Prostate gland (tissue), 2 donors: ENCODE data around the gene MS4A5. TPM values are rescaled to one million over a fixed set of nuclear protein-coding genes. Genes with fewer than 3 reads are reported as not detected.

Experiments
- DNase-seq: peaks from one replicate; pipeline ENCODE4 v3.0.0-alpha.2; 2019; ENCODE audit warnings: low spot score
- H3K27ac ChIP-seq, 2 donors: fragments of 200-600 bp; sonication (generic); 2 replicates each; pipeline ENCODE4 v1.5.1; 2017 to 2019
- H3K27me3 ChIP-seq: fragments of 200-600 bp; sonication (generic); replicated peaks from 2 replicates; pipeline ENCODE4 v1.5.1; 2019; ENCODE audit not compliant: insufficient read depth
- H3K36me3 ChIP-seq, 2 donors: fragments of 200-600 bp; sonication (generic); 1 replicate in 1 of 2; 2 replicates in 1 of 2; pipeline versions ENCODE4 v1.5.1 to v1.8.1; 2017 to 2019
- H3K4me1 ChIP-seq: fragments of 200-600 bp; sonication (generic); replicated peaks from 2 replicates; pipeline ENCODE4 v1.5.1; 2019
- H3K4me3 ChIP-seq, 2 donors: fragments of 200-600 bp; sonication (generic); 2 replicates each; pipeline ENCODE4 v1.5.1; 2017 to 2019
- H3K9me3 ChIP-seq: fragments of 200-600 bp; sonication (generic); 2 replicates; pipeline ENCODE4 v1.5.1; 2017
- CTCF ChIP-seq, 4 experiments: fragments of 200-600 bp in 2 of 4; fragments of 450-650 bp in 2 of 4; sonication (generic) in 2 of 4; IDR thresholded peaks; 1 replicate in 3 of 4; 2 replicates in 1 of 4; pipeline ENCODE4 v1.5.1; 2016 to 2019; ENCODE audit warnings: antibody characterized with exemption in 4 of 4, mild to moderate bottlenecking in 2 of 4, moderate library complexity in 2 of 4
- POLR2A ChIP-seq: fragments of 450-650 bp; IDR thresholded peaks from one replicate; pipeline ENCODE4 v1.6.1; 2016; ENCODE audit warnings: antibody characterized with exemption, mild to moderate bottlenecking
- POLR2AphosphoS5 ChIP-seq: sonication (generic); formaldehyde crosslinking; IDR thresholded peaks from one replicate; pipeline ENCODE4 v1.6.1; 2017; ENCODE audit warnings: antibody characterized with exemption
- WGBS: methylation state at CpG from one replicate; pipeline ENCODE4 v1.1.5; 2018; 5-methylcytosine and 5-hydroxymethylcytosine counted together
- intact Hi-C: fragments of 100-400 bp; cut with DNase I; formaldehyde crosslinking; loops from one replicate; pipeline ENCODE4 v1.14.2; 2022
- total RNA-seq, 2 donors: library from RNA; depleted of rRNA; stranded (reverse); fragments of >200 nt; gene quantifications; one replicate each; pipeline ENCODE4 v1.1.0, GENCODE V29; 2016

Gene MS4A5
- total RNA-seq, 2 donors from 2014 or later = 9.1 TPM; not detected in 1

DNA sequence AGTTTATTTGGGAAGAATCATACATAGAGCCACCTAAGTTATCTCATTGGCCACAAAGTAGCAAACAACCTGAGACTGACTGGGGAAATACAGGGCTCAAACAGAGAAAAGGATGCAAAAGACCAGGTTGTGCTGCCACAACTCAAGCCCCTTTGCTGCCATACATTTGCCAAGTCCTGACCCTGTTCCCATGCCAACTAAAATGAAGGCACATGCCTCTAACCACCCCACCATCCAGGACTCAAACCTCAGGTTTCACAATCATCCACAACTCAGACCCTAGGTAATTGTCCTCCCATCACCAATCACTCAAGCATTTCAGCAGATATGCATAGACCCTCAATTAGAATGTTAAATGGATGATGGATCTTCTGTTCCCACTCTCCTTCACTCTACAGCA, 24.8 kb downstream of the MS4A5 start:
- no peak for DNase-seq
- H3K27ac ChIP-seq = no peak overlapping the region
- H3K36me3 ChIP-seq = no peaks in the 10 kb centered on the region
- H3K4me1 ChIP-seq = no peaks in the 10 kb centered on the region
- TF ChIP-seq POLR2A (no peak), POLR2AphosphoS5 (no peak), CTCF (IDR thresholded peaks at IDR 0.05) (no peak)
- H3K4me3 ChIP-seq = no peak overlapping the region
- intact Hi-C loops = no loop called here
- H3K9me3 ChIP-seq = no peaks in the 10 kb centered on the region
- H3K27me3 ChIP-seq = no peaks in the 10 kb centered on the region

DNA sequence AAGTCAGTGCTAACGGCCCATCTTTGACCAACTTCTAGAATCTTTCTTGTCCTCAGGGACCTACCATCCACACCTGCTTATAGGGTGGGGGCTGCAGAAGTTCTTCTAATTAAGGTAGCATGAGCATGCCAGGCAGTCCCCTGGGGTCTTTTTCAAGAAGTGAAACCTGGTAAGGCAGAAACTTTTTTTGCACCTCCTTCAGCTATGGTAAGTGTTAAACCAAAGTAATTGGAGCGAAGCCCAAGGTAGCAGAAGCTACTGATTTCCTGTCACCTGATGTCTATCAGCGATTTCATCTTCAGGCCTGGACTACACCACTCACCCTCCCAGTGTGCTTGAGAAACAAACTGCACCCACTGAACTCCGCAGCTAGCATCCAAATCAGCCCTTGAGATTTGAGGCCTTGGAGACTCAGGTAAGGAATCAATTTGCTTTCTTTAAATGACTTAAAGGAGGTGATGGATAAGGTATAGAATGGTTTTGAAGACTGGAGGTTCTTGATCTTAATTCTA, 26.2 kb downstream of the MS4A5 start, which contains the start of gene MS4A1:
TSS of gene MS4A1 (plus strand) at position 317 of the 512 bp plus-strand sequence. CDS start 6,528 bp downstream, outside the sequence.
- H3K36me3 ChIP-seq = no peaks in the 10 kb centered on the region
- no peak within 1 kb of the TSS for H3K27ac ChIP-seq
- H3K4me1 ChIP-seq = no peaks in the 10 kb centered on the region
- H3K4me3 ChIP-seq = no peak within 1 kb of the TSS
- WGBS = 77% methylated on average over 4 of the region's 4 CpGs
- intact Hi-C loops = no loop called here
- no peak for DNase-seq
- no peaks in the 10 kb centered on the region for H3K27me3 ChIP-seq
- TF ChIP-seq POLR2A (no peak), POLR2AphosphoS5 (no peak), CTCF (IDR thresholded peaks at IDR 0.05) (no peak)
- no peaks in the 10 kb centered on the region for H3K9me3 ChIP-seq

GRCh38 chr11:60457576-60457975, 28.2 kb downstream of the MS4A5 start:
- Histone ChIP-seq H3K4me1 (no peaks in the 10 kb centered on the region), H3K27me3 (no peaks in the 10 kb centered on the region), H3K4me3 (no peak overlapping the region), H3K36me3 (no peaks in the 10 kb centered on the region), H3K9me3 (no peaks in the 10 kb centered on the region), H3K27ac (no peak overlapping the region)
- intact Hi-C loops = no loop called here
- WGBS = 66% methylated on average over 3 of the region's 3 CpGs
- no peak for DNase-seq
- TF ChIP-seq POLR2AphosphoS5 (no peak), CTCF (IDR thresholded peaks at IDR 0.05) (no peak), POLR2A (no peak)

GRCh38 chr11:60459345-60459744, 30.0 kb downstream of the MS4A5 start:
- intact Hi-C loops = no loop called here
- no peak for TF ChIP-seq CTCF (IDR thresholded peaks at IDR 0.05)
- TF ChIP-seq POLR2A = no peak
- Histone ChIP-seq H3K27ac (no peak overlapping the region), H3K9me3 (no peaks in the 10 kb centered on the region), H3K4me1 (no peaks in the 10 kb centered on the region), H3K4me3 (no peak overlapping the region), H3K27me3 (no peaks in the 10 kb centered on the region), H3K36me3 (no peaks in the 10 kb centered on the region)
- DNase-seq = no peak
- 88% methylated on average over 1 of the region's 1 CpG for WGBS

DNA sequence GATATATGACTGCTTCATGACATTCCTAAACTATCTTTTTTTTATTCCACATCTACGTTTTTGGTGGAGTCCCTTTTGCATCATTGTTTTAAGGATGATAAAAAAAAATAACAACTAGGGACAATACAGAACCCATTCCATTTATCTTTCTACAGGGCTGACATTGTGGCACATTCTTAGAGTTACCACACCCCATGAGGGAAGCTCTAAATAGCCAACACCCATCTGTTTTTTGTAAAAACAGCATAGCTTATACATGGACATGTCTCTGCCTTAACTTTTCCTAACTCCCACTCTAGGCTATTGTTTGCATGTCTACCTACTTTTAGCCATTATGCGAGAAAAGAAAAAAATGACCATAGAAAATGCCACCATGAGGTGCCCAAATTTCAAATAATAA, 39.5 kb downstream of the MS4A5 start:
- no peak for TF ChIP-seq POLR2AphosphoS5
- TF ChIP-seq POLR2A = no peak
- TF ChIP-seq CTCF (IDR thresholded peaks at IDR 0.05) = no peak
- no peak for DNase-seq
- H3K36me3 ChIP-seq = no peaks in the 10 kb centered on the region
- H3K27ac ChIP-seq = no peak overlapping the region
- no peaks in the 10 kb centered on the region for H3K4me1 ChIP-seq
- intact Hi-C loops = no loop called here
- H3K9me3 ChIP-seq = no peaks in the 10 kb centered on the region
- no peak overlapping the region for H3K4me3 ChIP-seq
- no peaks in the 10 kb centered on the region for H3K27me3 ChIP-seq
- WGBS = 70% methylated on average over 2 of the region's 2 CpGs
